ENCODE results near the gene DNAH17. TPM values are rescaled to one million over a fixed set of nuclear protein-coding genes. Genes with fewer than 3 reads are reported as not detected.

Gene DNAH17
- total RNA-seq, 4 donors from 2014 or later, result 0.89 to 15.4 (median 3.8) TPM

DNA sequence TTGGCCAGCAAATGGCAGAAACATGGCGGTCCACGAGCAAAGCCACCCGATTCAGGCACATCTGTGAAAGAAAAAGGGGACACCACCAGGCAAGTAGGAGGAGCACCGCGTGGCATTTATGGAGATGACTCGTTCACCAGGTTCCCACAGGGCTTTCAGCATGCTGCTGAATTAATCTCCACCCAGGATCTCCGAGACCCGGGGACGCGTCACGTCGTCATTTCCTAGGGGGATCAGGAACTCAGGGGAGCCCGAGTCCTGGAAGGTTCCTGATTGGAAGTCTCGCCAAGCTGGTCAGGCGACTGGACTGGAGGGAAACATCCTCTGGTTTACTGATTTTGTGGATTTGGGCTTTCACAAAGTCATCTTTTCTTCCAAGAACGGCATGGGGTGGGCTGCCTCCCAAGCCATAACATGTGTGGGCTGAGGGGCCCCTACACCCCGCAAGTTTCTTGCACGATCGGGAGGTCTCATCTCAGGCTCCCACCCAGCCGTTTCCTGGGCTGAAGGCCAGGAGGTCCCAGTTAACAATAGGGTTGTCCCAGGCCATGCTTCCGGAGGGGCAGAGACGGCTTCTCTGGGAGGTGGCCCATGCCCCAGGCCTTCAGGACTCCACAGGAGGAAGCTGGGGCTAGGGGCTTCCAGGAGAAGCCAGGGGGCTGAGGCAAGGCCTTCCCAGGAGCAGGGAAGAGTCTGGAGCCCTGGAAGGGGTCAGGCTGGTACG lies 645 bp downstream of the DNAH17 start:
- 77 to 83% methylated on average over 19 to 23 of the region's 23 CpGs for WGBS, 2 donors
- no peak overlapping the region for H3K4me3 ChIP-seq (ENCODE audit: low read depth, poor library complexity, severe bottlenecking)
- DNase-seq (ENCODE audit: low spot score in 2 of 2), result no peak
- intact Hi-C loops (cut with DNase I; ENCODE audit: low total_unique reads), result no loop called here
- TF ChIP-seq POLR2A (IDR thresholded peaks at IDR 0.05), result no peak
- TF ChIP-seq, protein P1, sequence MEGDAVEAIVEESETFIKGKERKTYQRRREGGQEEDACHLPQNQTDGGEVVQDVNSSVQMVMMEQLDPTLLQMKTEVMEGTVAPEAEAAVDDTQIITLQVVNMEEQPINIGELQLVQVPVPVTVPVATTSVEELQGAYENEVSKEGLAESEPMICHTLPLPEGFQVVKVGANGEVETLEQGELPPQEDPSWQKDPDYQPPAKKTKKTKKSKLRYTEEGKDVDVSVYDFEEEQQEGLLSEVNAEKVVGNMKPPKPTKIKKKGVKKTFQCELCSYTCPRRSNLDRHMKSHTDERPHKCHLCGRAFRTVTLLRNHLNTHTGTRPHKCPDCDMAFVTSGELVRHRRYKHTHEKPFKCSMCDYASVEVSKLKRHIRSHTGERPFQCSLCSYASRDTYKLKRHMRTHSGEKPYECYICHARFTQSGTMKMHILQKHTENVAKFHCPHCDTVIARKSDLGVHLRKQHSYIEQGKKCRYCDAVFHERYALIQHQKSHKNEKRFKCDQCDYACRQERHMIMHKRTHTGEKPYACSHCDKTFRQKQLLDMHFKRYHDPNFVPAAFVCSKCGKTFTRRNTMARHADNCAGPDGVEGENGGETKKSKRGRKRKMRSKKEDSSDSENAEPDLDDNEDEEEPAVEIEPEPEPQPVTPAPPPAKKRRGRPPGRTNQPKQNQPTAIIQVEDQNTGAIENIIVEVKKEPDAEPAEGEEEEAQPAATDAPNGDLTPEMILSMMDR (IDR thresholded peaks at IDR 0.05), result no peak

DNA sequence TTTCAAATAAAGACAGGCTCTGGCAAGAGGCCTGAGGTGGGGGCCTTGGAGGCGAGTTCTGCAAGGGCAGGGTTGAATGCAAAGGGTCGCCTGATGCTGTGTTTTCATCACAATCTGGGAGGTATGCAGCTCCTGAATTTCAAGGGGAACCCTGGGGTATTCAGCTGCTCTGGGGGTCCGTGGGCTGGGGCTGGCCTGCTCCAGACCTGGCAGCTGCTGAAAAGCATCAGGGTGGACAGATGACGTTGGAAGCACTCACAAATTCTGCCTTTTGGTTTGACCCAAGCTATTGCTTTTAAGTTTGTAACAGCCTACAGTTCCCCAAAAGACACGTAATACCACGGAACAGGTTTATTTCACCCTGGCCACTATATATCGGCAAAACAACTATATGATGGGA lies 1.3 kb downstream of the DNAH17 start:
- no peak for DNase-seq (ENCODE audit: low spot score in 2 of 2)
- intact Hi-C loops (cut with DNase I; ENCODE audit: low total_unique reads), result no loop called here
- 83 to 84% methylated on average over 7 of the region's 7 CpGs for WGBS, 2 donors
- TF ChIP-seq POLR2A (IDR thresholded peaks at IDR 0.05), result no peak
- TF ChIP-seq, protein P1 (IDR thresholded peaks at IDR 0.05), result no peak
- H3K4me3 ChIP-seq (ENCODE audit: low read depth, poor library complexity, severe bottlenecking), result no peak overlapping the region

DNA sequence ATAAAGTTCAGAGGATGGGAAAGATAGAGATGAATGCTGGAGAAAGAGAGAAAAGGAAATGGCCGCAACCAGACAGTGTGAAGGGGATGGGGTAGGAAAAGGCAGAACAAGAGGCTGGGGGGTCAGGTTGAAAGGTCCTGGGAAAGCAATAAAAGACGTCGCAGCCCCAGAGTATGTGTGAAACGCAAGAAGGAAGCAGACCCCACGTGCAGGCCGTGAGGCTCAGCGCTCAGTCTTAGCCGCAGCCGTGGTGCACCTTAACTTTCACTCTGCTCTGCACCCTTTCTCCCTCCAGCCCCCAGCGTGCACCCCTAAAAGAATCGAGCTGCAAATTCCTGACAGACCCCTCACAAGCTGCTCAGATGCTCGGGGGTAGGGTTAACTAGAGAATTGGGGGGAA lies 1.9 kb downstream of the DNAH17 start:
- DNase-seq (ENCODE audit: low spot score in 2 of 2), result no peak
- no peak for TF ChIP-seq POLR2A (IDR thresholded peaks at IDR 0.05)
- TF ChIP-seq, protein P1 (IDR thresholded peaks at IDR 0.05), result no peak
- no peak overlapping the region for H3K4me3 ChIP-seq (ENCODE audit: low read depth, poor library complexity, severe bottlenecking)
- WGBS, 2 donors, result 61 to 69% methylated on average over 12 of the region's 12 CpGs
- intact Hi-C loops (cut with DNase I; ENCODE audit: low total_unique reads), result no loop called here

DNA sequence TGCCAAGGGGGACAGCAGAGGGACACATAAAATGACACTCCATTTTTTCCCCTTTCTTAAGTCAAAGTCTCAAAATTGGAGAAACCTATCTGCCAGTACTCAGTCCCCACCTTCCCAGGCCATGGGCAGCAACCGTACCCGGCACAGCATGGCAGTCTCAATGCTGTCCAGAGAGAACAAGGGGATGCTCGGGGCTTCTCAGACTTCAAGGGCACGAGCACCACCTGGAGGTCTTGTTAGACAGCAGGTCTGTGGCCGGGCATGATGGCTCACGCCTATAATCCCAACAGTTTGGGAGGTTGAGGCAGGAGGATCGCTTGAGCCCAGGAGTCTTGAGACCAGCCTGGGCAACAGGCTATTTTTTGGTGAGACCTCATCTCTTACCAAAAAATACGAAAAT lies 3.2 kb downstream of the DNAH17 start:
- 93 to 96% methylated on average over 8 of the region's 8 CpGs for WGBS, 2 donors
- no peak for DNase-seq (ENCODE audit: low spot score in 2 of 2)
- intact Hi-C loops (cut with DNase I; ENCODE audit: low total_unique reads), result no loop called here
- TF ChIP-seq, protein P1 (IDR thresholded peaks at IDR 0.05), result no peak
- TF ChIP-seq POLR2A (IDR thresholded peaks at IDR 0.05), result no peak
- no peak overlapping the region for H3K4me3 ChIP-seq (ENCODE audit: low read depth, poor library complexity, severe bottlenecking)

DNA sequence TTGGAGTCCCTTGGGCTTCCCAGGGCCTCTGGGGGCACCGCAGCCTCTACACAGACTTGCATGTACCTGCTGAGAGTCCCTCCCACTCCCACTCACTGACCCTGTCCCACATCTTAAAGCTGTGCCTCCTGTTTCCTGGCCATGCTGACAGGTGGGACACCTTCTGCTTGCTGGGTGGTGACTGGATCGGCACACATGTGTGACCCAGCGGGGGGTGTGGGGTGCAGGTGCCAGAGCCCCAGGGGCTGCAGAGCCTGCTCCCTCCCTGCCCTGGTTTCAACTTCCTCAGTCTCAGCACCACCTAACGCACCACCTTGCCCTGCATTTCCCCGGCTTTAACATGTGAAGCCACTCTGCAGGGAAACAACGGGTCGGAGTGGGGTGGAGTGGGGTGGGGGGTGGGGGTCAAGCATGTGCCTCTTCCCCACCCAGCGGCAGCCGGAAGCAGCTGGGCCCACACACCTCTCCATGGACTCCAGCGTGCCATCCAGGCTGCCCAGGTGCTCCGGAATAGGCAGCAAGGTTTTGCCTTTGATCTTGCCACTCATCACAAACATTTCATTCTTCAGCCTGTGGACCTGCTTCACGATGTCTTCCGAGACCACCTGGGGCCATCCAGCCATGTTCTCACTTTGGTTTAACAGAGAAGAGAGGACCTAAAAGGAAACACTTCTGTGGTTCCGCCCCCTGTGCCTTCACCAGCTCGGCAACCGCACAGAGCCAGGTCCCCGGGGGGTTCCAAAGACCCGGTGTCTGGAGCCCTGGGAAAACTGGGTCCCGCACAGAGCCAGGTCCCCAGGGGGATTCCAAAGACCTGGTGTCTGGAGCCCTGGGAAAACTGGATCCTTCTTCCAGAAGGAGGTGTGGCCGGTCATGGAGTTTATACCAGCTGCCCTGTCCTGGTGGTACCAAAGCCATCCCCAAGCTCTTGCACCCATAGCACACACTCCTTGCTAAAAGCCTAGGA lies 4.7 kb downstream of the DNAH17 start:
- intact Hi-C loops (cut with DNase I; ENCODE audit: low total_unique reads), result no loop called here

More for the DNA sequence above, 4.7 kb downstream of the DNAH17 start:
- WGBS, 2 donors, result 65% methylated on average over 20 of the region's 20 CpGs
- no peak for DNase-seq (ENCODE audit: low spot score in 2 of 2)
- H3K4me3 ChIP-seq (ENCODE audit: low read depth, poor library complexity, severe bottlenecking), result no peak overlapping the region
- TF ChIP-seq, protein P1 (IDR thresholded peaks at IDR 0.05), result no peak
- TF ChIP-seq POLR2A (IDR thresholded peaks at IDR 0.05), result no peak

Data from lower leg skin (tissue), 4 donors.